HG02763 (cell line): ENCODE data around the gene RPL13A.
"Not testable (repeated sequence)": the region's sequence is repeated elsewhere in the genome, so short reads cannot be mapped to it uniquely, and the experiment has no call there.

Source experiments
- ATAC-seq: cut with Tn5 transposase; IDR thresholded peaks from one replicate; pipeline ENCODE4 v1.9.1; 2021; ENCODE audit warnings: mild to moderate bottlenecking, moderate library complexity; ENCODE audit not compliant: unreplicated experiment

The RPL13A gene

GRCh38 chr19:49455773-49456172 lies 31.6 kb upstream of the RPL13A start:
- no peak for ATAC-seq

GRCh38 chr19:49456326-49456725 lies 31.1 kb upstream of the RPL13A start:
- no peak for ATAC-seq

GRCh38 chr19:49458567-49458903 lies 28.9 kb upstream of the RPL13A start:
- no peak for ATAC-seq

GRCh38 chr19:49459388-49459787 lies 28.0 kb upstream of the RPL13A start:
- no peak for ATAC-seq

GRCh38 chr19:49461130-49461529 lies 26.3 kb upstream of the RPL13A start:
- not testable (repeated sequence) for ATAC-seq

- ATAC-seq = no peak
These were observed 25.8 kb upstream of the RPL13A start for GRCh38 chr19:49461656-49462055.

- ATAC-seq = no peak
These were observed 24.9 kb upstream of the RPL13A start for GRCh38 chr19:49462492-49462891.

GRCh38 chr19:49463960-49464740 lies 23.3 kb upstream of the RPL13A start:
- no peak for ATAC-seq

GRCh38 chr19:49465371-49465770 lies 22.0 kb upstream of the RPL13A start:
- ATAC-seq = no peak

- no peak for ATAC-seq
These were observed 19.2 kb upstream of the RPL13A start for GRCh38 chr19:49468199-49468598.

- no peak for ATAC-seq
These were observed 18.5 kb upstream of the RPL13A start for GRCh38 chr19:49468746-49469447.

GRCh38 chr19:49469828-49470614 lies 17.4 kb upstream of the RPL13A start:
- peak; percentile 45 for ATAC-seq

- ATAC-seq = no peak
These were observed 16.8 kb upstream of the RPL13A start for GRCh38 chr19:49470615-49470978.

- ATAC-seq = no peak
These were observed 14.5 kb upstream of the RPL13A start for GRCh38 chr19:49472936-49473335.

GRCh38 chr19:49473501-49473867 lies 13.9 kb upstream of the RPL13A start:
- not testable (repeated sequence) for ATAC-seq

GRCh38 chr19:49473868-49474541 lies 13.4 kb upstream of the RPL13A start, which contains the start of gene FLT3LG:
FLT3LG (plus strand) TSS chr19:49474215; CDS start chr19:49474640, 425 bp downstream.
- peak; percentile 62 for ATAC-seq

GRCh38 chr19:49474542-49474924 lies 12.9 kb upstream of the RPL13A start:
- ATAC-seq = no peak

GRCh38 chr19:49475191-49475917 lies 12.1 kb upstream of the RPL13A start:
- ATAC-seq = no peak

GRCh38 chr19:49475995-49476880 lies 11.2 kb upstream of the RPL13A start:
- ATAC-seq = no peak
